Astrocyte (in vitro differentiated cells and primary cell): ENCODE results near the gene COL6A1.

ENCODE experiments used
- EZH2 ChIP-seq: IDR thresholded peaks from 2 replicates; pipeline ENCODE4 v1.6.1; 2012; ENCODE audit warnings: mild to moderate bottlenecking, low read length, inconsistent platforms; ENCODE audit not compliant: insufficient read depth
- TF ChIP-seq, protein P1 (sequence below): IDR thresholded peaks from 2 replicates; pipeline ENCODE4 v1.5.1; 2011; ENCODE audit warnings: low read depth, mild to moderate bottlenecking, inconsistent platforms, low read length, moderate library complexity; ENCODE audit not compliant: insufficient read depth

- TF ChIP-seq, protein P1, sequence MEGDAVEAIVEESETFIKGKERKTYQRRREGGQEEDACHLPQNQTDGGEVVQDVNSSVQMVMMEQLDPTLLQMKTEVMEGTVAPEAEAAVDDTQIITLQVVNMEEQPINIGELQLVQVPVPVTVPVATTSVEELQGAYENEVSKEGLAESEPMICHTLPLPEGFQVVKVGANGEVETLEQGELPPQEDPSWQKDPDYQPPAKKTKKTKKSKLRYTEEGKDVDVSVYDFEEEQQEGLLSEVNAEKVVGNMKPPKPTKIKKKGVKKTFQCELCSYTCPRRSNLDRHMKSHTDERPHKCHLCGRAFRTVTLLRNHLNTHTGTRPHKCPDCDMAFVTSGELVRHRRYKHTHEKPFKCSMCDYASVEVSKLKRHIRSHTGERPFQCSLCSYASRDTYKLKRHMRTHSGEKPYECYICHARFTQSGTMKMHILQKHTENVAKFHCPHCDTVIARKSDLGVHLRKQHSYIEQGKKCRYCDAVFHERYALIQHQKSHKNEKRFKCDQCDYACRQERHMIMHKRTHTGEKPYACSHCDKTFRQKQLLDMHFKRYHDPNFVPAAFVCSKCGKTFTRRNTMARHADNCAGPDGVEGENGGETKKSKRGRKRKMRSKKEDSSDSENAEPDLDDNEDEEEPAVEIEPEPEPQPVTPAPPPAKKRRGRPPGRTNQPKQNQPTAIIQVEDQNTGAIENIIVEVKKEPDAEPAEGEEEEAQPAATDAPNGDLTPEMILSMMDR, result no peak
- no peak for TF ChIP-seq EZH2
Observed at GRCh38 chr21:45938453-45938755, 43.2 kb upstream of the COL6A1 start.
